OCI-M2 (cell line): ENCODE measurements around the gene ZNF107.

Source experiments
- DNase-seq: peaks from one replicate; lab custom pipeline; 2025; ENCODE audit not compliant: unreplicated experiment; lab: John Stamatoyannopoulos, UW

The ZNF107 gene

GRCh38 chr7:64665980-64666662, at the start of gene ZNF107:
Gene ZNF107, plus strand, starts transcription at chr7:64666133. Its CDS starts 150 bp downstream, at chr7:64666283.
- DNase-seq, result peak; percentile 34

GRCh38 chr7:64618785-64619456, 47.0 kb upstream of the ZNF107 start:
- DNase-seq, result no peak

- no peak for DNase-seq
Observed at GRCh38 chr7:64619705-64620104, 46.2 kb upstream of the ZNF107 start.

GRCh38 chr7:64621656-64622055, 44.3 kb upstream of the ZNF107 start:
- no peak for DNase-seq

GRCh38 chr7:64625114-64626082, 40.5 kb upstream of the ZNF107 start:
- no peak for DNase-seq

GRCh38 chr7:64626083-64626469, 39.9 kb upstream of the ZNF107 start:
- no peak for DNase-seq

- no peak for DNase-seq
Observed at GRCh38 chr7:64626557-64626956, 39.4 kb upstream of the ZNF107 start.

- no peak for DNase-seq
Observed at GRCh38 chr7:64628192-64628591, 37.7 kb upstream of the ZNF107 start.

GRCh38 chr7:64628721-64629120, 37.2 kb upstream of the ZNF107 start:
- no peak for DNase-seq

- DNase-seq, result no peak
Observed at GRCh38 chr7:64630496-64630895, 35.4 kb upstream of the ZNF107 start.

GRCh38 chr7:64632029-64632428, 33.9 kb upstream of the ZNF107 start:
- DNase-seq, result no peak

GRCh38 chr7:64633401-64633800, 32.5 kb upstream of the ZNF107 start:
- no peak for DNase-seq

GRCh38 chr7:64634406-64635062, 31.4 kb upstream of the ZNF107 start:
- DNase-seq, result no peak

- no peak for DNase-seq
Observed at GRCh38 chr7:64636386-64636785, 29.5 kb upstream of the ZNF107 start.

GRCh38 chr7:64637521-64638445, 28.1 kb upstream of the ZNF107 start:
- DNase-seq, result no peak

- DNase-seq, result no peak
Observed at GRCh38 chr7:64638822-64639221, 27.1 kb upstream of the ZNF107 start.

- no peak for DNase-seq
Observed at GRCh38 chr7:64639267-64640001, 26.5 kb upstream of the ZNF107 start.

- no peak for DNase-seq
Observed at GRCh38 chr7:64640504-64640903, 25.4 kb upstream of the ZNF107 start.

- no peak for DNase-seq
Observed at GRCh38 chr7:64642046-64642445, 23.9 kb upstream of the ZNF107 start.
